ENCODE data around the gene BRPF3. TPM values are rescaled to one million over a fixed set of nuclear protein-coding genes. Genes with fewer than 3 reads are reported as not detected.
"Not testable (repeated sequence)": the region's sequence is repeated elsewhere in the genome, so short reads cannot be mapped to it uniquely, and the experiment has no call there.

BRPF3 gene
- total and polyA plus RNA-seq, 2 experiments from 2014 or later, result 15.9 to 17.3 TPM

DNA sequence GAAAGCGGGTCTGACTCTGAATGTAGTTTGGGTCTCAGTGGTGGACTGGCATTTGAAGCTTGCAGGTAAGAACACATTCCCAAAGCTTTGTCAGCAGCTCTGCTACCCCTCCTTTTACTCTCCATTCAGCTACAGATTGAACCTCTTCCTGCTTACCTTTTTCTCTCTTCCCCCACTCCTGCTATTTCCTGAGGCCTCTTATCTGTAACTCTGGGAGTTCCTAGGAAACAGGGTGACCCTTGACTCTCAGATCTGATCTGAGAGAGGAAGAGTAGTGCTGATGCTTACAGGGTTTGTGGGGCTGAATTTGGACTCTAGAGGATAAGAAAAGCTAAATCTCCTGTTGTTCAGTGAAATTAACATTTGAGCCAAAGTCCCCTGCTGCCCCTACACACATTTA is 21.4 kb downstream of the BRPF3 start:
- no peak for DNase-seq (ENCODE audit: low read depth in 1 of 2, low spot score in 1 of 2)
- Histone ChIP-seq H3K4me3 (no peak overlapping the region), H3K27me3 (no peaks in the 10 kb centered on the region), H3K27ac (peak overlapping the region; percentile 28), H3K4me1 (ENCODE audit: low read depth) (peaks cover 9% of the 10 kb centered on the region), H3K9me3 (ENCODE audit: low read depth) (no peaks in the 10 kb centered on the region), H3K36me3 (peaks cover 59% of the 10 kb centered on the region)
- TF ChIP-seq, protein P1, sequence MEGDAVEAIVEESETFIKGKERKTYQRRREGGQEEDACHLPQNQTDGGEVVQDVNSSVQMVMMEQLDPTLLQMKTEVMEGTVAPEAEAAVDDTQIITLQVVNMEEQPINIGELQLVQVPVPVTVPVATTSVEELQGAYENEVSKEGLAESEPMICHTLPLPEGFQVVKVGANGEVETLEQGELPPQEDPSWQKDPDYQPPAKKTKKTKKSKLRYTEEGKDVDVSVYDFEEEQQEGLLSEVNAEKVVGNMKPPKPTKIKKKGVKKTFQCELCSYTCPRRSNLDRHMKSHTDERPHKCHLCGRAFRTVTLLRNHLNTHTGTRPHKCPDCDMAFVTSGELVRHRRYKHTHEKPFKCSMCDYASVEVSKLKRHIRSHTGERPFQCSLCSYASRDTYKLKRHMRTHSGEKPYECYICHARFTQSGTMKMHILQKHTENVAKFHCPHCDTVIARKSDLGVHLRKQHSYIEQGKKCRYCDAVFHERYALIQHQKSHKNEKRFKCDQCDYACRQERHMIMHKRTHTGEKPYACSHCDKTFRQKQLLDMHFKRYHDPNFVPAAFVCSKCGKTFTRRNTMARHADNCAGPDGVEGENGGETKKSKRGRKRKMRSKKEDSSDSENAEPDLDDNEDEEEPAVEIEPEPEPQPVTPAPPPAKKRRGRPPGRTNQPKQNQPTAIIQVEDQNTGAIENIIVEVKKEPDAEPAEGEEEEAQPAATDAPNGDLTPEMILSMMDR (IDR thresholded peaks at IDR 0.05; ENCODE audit: low read depth, low read length), result no peak

DNA sequence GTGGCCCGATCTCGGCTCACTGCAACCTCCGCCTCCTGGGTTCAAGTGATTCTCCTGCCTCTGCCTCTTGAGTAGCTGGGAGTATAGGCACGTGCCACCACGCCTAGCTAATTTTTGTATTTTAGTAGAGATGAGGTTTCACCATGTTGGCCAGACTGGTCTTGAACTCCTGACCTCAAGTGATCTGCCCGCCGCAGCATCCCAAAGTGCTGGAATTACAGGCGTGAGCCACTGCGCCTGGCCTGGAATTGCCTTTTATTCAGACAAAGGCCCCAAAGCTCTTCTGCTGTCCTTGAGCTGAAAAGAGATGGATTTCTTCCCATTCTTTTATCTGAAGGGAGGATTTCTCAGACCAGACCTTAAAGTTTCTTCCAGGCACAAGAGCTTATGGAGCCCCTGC is 22.0 kb downstream of the BRPF3 start:
- H3K4me1 ChIP-seq (ENCODE audit: low read depth); H3K9me3 ChIP-seq (ENCODE audit: low read depth); H3K4me3 ChIP-seq; DNase-seq (ENCODE audit: low read depth in 1 of 2, low spot score in 1 of 2); H3K27me3 ChIP-seq; H3K27ac ChIP-seq: not testable (repeated sequence)
- peaks cover 60% of the 10 kb centered on the region for H3K36me3 ChIP-seq

DNA sequence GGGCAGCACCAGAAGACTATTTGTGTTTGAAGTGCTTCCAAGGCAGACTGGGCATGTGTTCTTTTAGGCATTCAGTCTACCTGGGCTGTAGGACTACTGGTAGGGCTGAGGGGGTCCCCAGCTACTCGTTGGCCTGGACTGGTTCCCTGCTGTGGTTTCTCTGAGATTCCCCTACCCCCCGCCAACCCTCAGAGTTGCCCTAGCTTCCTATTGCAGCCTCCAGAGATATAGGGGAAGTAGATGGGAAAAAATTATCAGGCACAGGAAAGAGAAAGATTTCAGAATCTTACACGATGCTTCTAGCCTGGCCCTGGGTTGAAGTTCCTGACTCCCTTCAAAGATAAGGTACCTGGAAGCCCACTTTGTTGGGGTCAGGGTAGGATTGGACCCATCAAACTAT is 22.5 kb downstream of the BRPF3 start:
- DNase-seq (ENCODE audit: low read depth in 1 of 2, low spot score in 1 of 2), result no peak
- Histone ChIP-seq H3K9me3 (ENCODE audit: low read depth) (no peaks in the 10 kb centered on the region), H3K4me3 (no peak overlapping the region), H3K36me3 (peaks cover 60% of the 10 kb centered on the region), H3K27me3 (no peaks in the 10 kb centered on the region), H3K27ac (no peak overlapping the region), H3K4me1 (ENCODE audit: low read depth) (peaks cover 9% of the 10 kb centered on the region)
- TF ChIP-seq, protein P1 (IDR thresholded peaks at IDR 0.05; ENCODE audit: low read depth, low read length), result no peak

DNA sequence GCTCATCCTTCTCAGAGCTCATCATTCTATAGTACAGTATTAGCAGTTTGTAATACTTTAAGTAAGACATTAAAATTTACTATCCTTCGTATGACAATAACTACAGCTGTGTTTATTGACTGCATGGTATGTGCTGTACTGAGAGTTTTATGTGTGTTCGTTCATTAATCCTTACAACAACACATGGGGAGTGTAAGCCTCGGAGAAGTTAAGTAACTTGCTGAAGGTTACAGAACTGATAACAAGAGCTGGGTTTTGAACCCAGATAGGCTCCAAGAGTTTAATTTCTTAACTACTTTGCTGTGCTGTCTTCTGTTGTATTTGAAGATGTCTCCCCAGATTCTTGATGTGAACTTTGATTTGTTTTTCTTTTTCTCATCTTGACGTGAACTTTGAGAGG is 23.7 kb downstream of the BRPF3 start:
- H3K9me3 ChIP-seq (ENCODE audit: low read depth), result no peaks in the 10 kb centered on the region

DNA sequence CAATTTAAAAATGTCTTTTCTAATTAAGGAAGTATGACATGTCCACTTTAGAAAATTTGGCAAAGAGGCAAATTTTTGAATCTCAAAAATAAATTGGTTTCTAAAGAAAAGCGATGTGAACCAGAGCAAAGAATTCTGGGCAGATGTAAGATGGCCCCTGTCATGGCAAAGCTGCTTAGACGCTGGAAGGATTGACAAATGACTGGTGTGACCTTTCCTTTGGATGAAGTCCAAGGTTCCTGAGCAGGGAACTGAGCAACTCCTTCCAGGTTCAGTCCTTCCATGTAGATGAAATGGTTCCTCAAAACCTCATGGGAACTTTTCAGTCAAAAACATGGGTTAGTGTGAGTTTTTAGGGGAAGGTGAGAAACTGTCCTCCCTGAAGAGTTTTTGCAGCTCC is 25.1 kb downstream of the BRPF3 start:
- Histone ChIP-seq H3K27me3 (no peaks in the 10 kb centered on the region), H3K9me3 (ENCODE audit: low read depth) (no peaks in the 10 kb centered on the region), H3K36me3 (peaks cover 46% of the 10 kb centered on the region), H3K4me1 (ENCODE audit: low read depth) (peaks cover 17% of the 10 kb centered on the region), H3K4me3 (no peak overlapping the region), H3K27ac (no peak overlapping the region)
- TF ChIP-seq, protein P1 (IDR thresholded peaks at IDR 0.05; ENCODE audit: low read depth, low read length), result no peak
- DNase-seq (ENCODE audit: low read depth in 1 of 2, low spot score in 1 of 2), result no peak

More for the DNA sequence above, 23.7 kb downstream of the BRPF3 start:
- DNase-seq (ENCODE audit: low read depth in 1 of 2, low spot score in 1 of 2), result no peak
- Histone ChIP-seq H3K4me3 (no peak overlapping the region), H3K27ac (no peak overlapping the region), H3K4me1 (ENCODE audit: low read depth) (peaks cover 9% of the 10 kb centered on the region), H3K27me3 (no peaks in the 10 kb centered on the region), H3K36me3 (peaks cover 54% of the 10 kb centered on the region)
- TF ChIP-seq, protein P1 (IDR thresholded peaks at IDR 0.05; ENCODE audit: low read depth, low read length), result no peak

DNA sequence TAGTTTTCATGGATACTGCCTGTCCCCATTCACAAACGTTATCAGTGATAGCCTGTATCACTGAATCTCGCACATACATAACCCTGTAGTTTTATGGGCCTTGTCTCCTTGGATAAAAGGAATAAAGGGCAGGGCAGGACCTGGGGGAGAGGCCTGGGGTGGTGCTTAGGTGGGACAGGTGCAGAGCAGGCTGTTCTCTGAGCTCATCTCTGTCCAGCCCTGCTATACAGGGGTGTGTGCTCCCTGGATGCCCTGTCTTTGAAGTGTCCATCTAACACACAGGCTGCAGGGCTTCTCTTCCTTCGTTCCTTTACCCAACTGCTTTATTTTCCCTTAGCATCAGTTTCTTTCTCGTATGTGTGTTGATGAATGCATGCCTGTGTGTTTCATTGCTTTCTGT is 26.4 kb downstream of the BRPF3 start:
- H3K4me3 ChIP-seq, result no peak overlapping the region
- H3K27me3 ChIP-seq, result no peaks in the 10 kb centered on the region
- no peaks in the 10 kb centered on the region for H3K9me3 ChIP-seq (ENCODE audit: low read depth)
- no peak overlapping the region for H3K27ac ChIP-seq
- TF ChIP-seq, protein P1 (IDR thresholded peaks at IDR 0.05; ENCODE audit: low read depth, low read length), result no peak
- H3K36me3 ChIP-seq, result peaks cover 58% of the 10 kb centered on the region
- H3K4me1 ChIP-seq (ENCODE audit: low read depth), result peaks cover 8% of the 10 kb centered on the region
- DNase-seq (ENCODE audit: low read depth in 1 of 2, low spot score in 1 of 2), result no peak
